DOHH2 (cell line): ENCODE results near the gene GRM4.

Experiments
- EZH2phosphoT487 ChIP-seq: fragments of 200-600 bp; sonication (generic); IDR thresholded peaks from 2 replicates; pipeline ENCODE4 v1.6.1; 2017; ENCODE audit warnings: borderline replicate concordance, mild to moderate bottlenecking, antibody characterized with exemption, low read length, moderate library complexity, mixed read lengths
- TF ChIP-seq, protein P1 (sequence below): fragments of 200-600 bp; sonication (generic); IDR thresholded peaks from one replicate; pipeline ENCODE4 v1.5.1; 2014; ENCODE audit warnings: antibody characterized with exemption, mild to moderate bottlenecking, low read depth, low read length; ENCODE audit not compliant: poor library complexity, severe bottlenecking

- TF ChIP-seq, protein P1, sequence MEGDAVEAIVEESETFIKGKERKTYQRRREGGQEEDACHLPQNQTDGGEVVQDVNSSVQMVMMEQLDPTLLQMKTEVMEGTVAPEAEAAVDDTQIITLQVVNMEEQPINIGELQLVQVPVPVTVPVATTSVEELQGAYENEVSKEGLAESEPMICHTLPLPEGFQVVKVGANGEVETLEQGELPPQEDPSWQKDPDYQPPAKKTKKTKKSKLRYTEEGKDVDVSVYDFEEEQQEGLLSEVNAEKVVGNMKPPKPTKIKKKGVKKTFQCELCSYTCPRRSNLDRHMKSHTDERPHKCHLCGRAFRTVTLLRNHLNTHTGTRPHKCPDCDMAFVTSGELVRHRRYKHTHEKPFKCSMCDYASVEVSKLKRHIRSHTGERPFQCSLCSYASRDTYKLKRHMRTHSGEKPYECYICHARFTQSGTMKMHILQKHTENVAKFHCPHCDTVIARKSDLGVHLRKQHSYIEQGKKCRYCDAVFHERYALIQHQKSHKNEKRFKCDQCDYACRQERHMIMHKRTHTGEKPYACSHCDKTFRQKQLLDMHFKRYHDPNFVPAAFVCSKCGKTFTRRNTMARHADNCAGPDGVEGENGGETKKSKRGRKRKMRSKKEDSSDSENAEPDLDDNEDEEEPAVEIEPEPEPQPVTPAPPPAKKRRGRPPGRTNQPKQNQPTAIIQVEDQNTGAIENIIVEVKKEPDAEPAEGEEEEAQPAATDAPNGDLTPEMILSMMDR = no peak
- TF ChIP-seq EZH2phosphoT487 = no peak
These were observed 30.6 kb upstream of the GRM4 start for GRCh38 chr6:34176261-34177031.
